HUES64 (cell line): Measurements from ENCODE around the gene CDH15.

Source experiments
- H3K27ac ChIP-seq: 2 replicates; pipeline ENCODE4 v1.7.0; 2013; ENCODE audit warnings: low read depth, low read length, inconsistent platforms
- H3K27me3 ChIP-seq: 2 replicates; pipeline ENCODE4 v1.6.1; 2013; ENCODE audit warnings: mild to moderate bottlenecking, low read length; ENCODE audit not compliant: insufficient read depth
- H3K36me3 ChIP-seq: 2 replicates; pipeline ENCODE4 v1.6.1; 2013; ENCODE audit warnings: mild to moderate bottlenecking, low read length; ENCODE audit not compliant: insufficient read depth
- H3K4me1 ChIP-seq: 2 replicates; pipeline ENCODE4 v1.6.1; 2013; ENCODE audit warnings: mild to moderate bottlenecking, low read length, moderate library complexity; ENCODE audit not compliant: insufficient read depth
- H3K4me3 ChIP-seq: 2 replicates; pipeline ENCODE4 v1.5.1; 2013; ENCODE audit warnings: mild to moderate bottlenecking, low read length, moderate library complexity
- H3K9ac ChIP-seq: 2 replicates; pipeline ENCODE4 v1.6.1; 2013; ENCODE audit warnings: mild to moderate bottlenecking, low read depth, low read length
- H3K9me3 ChIP-seq: 2 replicates; pipeline ENCODE4 v1.6.1; 2013; ENCODE audit warnings: low read depth, low read length; ENCODE audit not compliant: insufficient read depth
- WGBS: fragments of 150-250, 120-280 bp; methylation state at CpG from one replicate; pipeline ENCODE4 v1.1.7; 2013; ENCODE audit warnings: missing lambda C conversion rate; 5-methylcytosine and 5-hydroxymethylcytosine counted together

CDH15 gene

DNA sequence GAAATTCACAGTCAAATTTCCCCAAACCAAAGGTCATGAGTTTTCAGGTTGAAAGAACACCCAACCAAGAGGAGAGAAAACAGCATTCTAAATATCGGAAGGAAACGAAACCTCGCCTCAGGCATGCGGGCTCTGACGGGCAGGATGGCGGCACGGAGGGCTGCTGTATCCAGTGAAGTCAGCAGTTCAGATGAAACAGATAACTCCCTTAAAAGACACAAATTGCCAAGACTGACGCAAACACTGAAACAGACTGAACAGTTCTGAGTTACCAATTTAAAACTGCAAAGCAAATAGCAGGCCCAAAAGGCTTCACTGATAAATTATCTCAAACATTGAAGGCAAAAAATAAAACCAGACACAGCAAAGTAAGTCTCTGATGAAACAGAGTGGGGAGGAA is 20.6 kb upstream of the CDH15 start:
- Histone ChIP-seq H3K27me3 (no peaks in the 10 kb centered on the region), H3K36me3 (peaks cover 48% of the 10 kb centered on the region), H3K4me1 (no peaks in the 10 kb centered on the region), H3K4me3 (no peak overlapping the region), H3K9ac (no peak overlapping the region), H3K27ac (no peak overlapping the region), H3K9me3 (peaks cover 26% of the 10 kb centered on the region)
- 94% methylated on average over 8 of the region's 8 CpGs for WGBS

DNA sequence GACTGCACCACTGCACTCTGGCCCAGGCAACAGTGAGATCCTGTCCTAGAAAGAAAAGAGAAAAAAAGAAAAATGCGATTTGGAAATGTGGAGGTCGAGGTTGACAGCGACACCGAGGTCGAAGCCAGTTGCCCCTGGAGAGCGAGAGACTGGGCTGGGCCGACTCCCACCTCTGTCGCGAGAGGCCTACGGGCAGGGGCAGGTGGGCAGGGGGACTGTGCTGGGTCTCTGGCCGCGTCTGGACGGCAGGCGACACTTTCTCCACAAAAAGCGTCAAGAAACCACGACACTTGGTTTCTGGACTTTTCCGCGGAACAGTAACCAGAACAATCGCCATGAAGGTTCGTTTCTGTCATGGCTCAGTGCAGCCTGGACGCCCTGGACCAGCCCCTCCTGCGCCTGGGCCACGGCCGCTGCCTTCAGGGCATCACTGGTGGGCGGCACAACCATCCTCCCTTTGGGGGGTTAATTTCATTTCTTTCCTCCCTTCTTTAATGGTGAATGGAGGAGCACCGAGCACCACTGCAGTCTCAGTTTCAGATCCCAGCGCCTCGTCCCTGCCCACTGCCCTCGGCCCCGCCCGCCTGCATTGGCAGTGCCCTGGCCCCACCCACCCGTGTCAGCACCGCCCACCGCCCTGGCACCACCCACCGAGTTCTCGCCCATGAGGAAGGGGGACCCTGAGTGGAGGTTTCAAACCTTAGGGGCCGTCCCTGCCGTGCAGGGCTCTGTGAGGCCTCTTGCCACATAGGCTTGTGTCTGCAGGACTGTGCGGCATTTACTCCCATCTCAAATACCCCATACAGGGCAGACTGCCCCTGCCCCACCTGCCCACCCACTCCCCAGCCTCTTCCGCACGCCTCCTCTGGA is 18.5 kb upstream of the CDH15 start:
- no peak overlapping the region for H3K9ac ChIP-seq
- peaks cover 28% of the 10 kb centered on the region for H3K9me3 ChIP-seq
- 92% methylated on average over 40 of the region's 41 CpGs for WGBS
- H3K4me3 ChIP-seq, result no peak overlapping the region
- H3K27ac ChIP-seq, result no peak overlapping the region
- H3K4me1 ChIP-seq, result no peaks in the 10 kb centered on the region
- peaks cover 33% of the 10 kb centered on the region for H3K36me3 ChIP-seq
- no peaks in the 10 kb centered on the region for H3K27me3 ChIP-seq

DNA sequence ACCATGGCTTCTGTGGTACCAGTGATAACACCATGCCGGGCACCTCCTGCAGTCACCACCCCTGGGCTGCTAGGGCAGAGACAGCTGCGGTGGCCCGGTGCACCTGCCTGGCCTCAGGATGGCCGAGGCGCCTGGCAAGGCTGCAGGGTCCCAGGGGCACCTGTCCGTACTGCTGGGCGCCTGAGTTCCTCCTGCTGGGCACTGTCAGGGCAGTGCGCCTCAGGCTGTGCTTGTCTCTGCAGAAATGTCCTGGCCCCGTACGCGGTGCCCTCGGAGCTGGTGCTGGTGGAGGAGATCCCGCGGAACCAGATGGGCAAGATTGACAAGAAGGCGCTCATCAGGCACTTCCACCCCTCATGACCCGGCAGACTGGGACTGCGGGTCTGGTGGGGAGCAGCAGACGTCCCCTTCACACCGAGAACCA is 17.7 kb upstream of the CDH15 start:
- Histone ChIP-seq H3K9me3 (peaks cover 27% of the 10 kb centered on the region), H3K27me3 (no peaks in the 10 kb centered on the region), H3K4me1 (no peaks in the 10 kb centered on the region), H3K27ac (no peak overlapping the region), H3K36me3 (peaks cover 26% of the 10 kb centered on the region), H3K9ac (no peak overlapping the region), H3K4me3 (no peak overlapping the region)
- WGBS, result 94% methylated on average over 19 of the region's 19 CpGs

GRCh38 chr16:89154390-89155183 is 17.0 kb upstream of the CDH15 start:
- Histone ChIP-seq H3K27me3 (no peaks in the 10 kb centered on the region), H3K4me1 (no peaks in the 10 kb centered on the region), H3K9me3 (peaks cover 20% of the 10 kb centered on the region), H3K9ac (no peak overlapping the region), H3K36me3 (peaks cover 19% of the 10 kb centered on the region), H3K27ac (no peak overlapping the region), H3K4me3 (no peak overlapping the region)
- WGBS, result 87% methylated on average over 24 of the region's 24 CpGs

- Histone ChIP-seq H3K27me3 (no peaks in the 10 kb centered on the region), H3K9ac (no peak overlapping the region), H3K27ac (no peak overlapping the region), H3K4me3 (no peak overlapping the region), H3K9me3 (peaks cover 13% of the 10 kb centered on the region), H3K4me1 (no peaks in the 10 kb centered on the region), H3K36me3 (peaks cover 12% of the 10 kb centered on the region)
- 69% methylated on average over 19 of the region's 19 CpGs for WGBS
Measured at GRCh38 chr16:89155184-89155679, 16.3 kb upstream of the CDH15 start.

DNA sequence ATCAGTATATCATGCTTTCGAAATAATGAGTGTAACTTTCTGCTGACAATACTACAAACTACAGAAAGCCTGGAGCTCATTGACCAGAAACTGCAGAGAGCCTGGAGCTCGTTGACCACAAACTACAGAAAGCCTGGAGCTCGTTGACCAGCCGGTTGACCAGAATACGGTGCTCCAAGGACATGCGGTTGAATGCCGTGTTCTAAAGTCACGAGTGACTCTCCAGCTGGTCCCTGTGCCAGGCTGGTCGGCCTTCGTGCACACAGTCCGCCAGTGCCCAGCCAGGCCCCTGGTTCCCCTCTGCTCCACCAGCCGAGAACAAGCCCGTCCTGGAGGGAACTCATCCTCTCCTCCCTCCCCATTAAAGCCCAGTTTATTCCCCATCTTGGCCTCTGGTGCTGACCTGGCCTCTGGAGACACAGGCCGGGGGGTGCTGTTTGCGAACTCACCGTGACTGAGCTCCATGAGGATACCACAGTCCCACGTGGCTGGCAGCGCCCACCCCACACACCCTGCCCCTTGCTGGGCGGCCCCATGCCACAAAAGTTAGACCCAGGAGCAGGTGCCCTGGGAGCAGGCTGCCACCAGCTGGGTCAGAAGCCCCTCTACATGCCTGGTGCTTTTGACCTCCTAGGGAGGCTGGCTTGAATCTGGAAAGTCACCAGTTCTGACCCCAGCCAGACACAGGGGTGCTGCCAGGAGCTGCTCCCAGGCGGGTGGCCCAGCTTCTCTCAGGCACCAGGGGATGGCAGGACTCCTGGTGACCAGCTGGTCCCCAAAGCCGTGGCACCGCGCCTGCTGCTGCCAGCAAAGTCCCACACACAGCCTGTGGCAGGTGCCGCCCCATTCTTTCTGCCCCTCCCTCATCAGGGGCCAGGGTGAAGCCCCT is 15.5 kb upstream of the CDH15 start:
- 83% methylated on average over 24 of the region's 24 CpGs for WGBS
- Histone ChIP-seq H3K27ac (no peak overlapping the region), H3K9ac (no peak overlapping the region), H3K36me3 (peaks cover 4% of the 10 kb centered on the region), H3K4me1 (no peaks in the 10 kb centered on the region), H3K9me3 (peaks cover 12% of the 10 kb centered on the region), H3K4me3 (no peak overlapping the region), H3K27me3 (no peaks in the 10 kb centered on the region)

DNA sequence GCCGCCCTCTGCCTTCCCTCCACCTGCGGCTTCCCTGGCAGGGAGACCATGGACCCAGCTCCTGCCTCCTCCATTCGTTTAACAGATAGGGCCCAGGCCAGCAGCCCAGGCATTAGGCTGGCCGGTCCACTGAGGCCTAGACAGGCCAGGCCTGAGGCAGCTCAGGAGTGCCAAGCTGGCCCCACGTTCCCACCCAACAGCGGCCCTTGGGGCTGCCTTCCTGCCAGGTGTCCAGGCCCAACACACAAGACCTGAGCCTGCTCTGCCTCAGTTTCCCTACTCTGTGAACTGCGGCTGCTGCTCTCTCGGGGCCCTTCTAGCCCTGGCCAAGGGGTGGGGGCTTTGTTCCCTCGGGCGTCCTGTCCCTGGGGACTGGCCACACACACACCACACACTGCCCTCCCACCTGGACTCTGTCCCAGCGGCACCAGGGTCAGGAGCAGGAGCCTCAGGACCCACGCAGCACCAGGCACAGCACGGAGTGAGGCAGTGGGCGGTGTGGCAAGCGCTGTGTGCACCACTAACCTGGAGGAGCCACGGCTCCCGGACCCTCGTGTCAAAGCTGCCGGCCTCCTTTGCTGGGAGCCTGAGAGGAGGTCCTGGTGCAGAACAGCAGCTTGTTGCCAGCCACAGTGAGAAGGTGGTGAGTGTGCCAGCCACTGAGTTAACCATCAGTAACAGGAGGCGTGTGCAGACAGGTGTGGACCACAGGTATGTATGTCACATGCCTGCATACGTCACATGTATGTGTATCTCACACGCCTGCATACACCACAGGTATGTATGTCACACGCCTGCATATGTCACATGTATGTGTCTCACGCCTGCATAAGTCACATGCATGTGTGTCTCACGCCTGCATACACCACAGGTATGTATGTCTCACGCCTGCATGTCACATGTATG is 14.6 kb upstream of the CDH15 start:
- no peaks in the 10 kb centered on the region for H3K27me3 ChIP-seq
- no peaks in the 10 kb centered on the region for H3K36me3 ChIP-seq
- H3K4me1 ChIP-seq, result no peaks in the 10 kb centered on the region
- peaks cover 12% of the 10 kb centered on the region for H3K9me3 ChIP-seq
- no peak overlapping the region for H3K4me3 ChIP-seq
- no peak overlapping the region for H3K27ac ChIP-seq
- WGBS, result 87% methylated on average over 26 of the region's 26 CpGs
- H3K9ac ChIP-seq, result no peak overlapping the region

- Histone ChIP-seq H3K9ac (no peak overlapping the region), H3K27me3 (no peaks in the 10 kb centered on the region), H3K27ac (no peak overlapping the region), H3K4me1 (no peaks in the 10 kb centered on the region), H3K4me3 (no peak overlapping the region), H3K9me3 (peaks cover 12% of the 10 kb centered on the region), H3K36me3 (no peaks in the 10 kb centered on the region)
- WGBS, result 93% methylated on average over 12 of the region's 12 CpGs
Measured at GRCh38 chr16:89157778-89158177, 13.8 kb upstream of the CDH15 start.

GRCh38 chr16:89159066-89159849 is 12.3 kb upstream of the CDH15 start:
- H3K9ac ChIP-seq, result no peak overlapping the region
- WGBS, result 94% methylated on average over 48 of the region's 48 CpGs
- H3K36me3 ChIP-seq, result no peaks in the 10 kb centered on the region
- no peaks in the 10 kb centered on the region for H3K27me3 ChIP-seq
- H3K9me3 ChIP-seq, result peaks cover 12% of the 10 kb centered on the region
- no peak overlapping the region for H3K4me3 ChIP-seq
- no peak overlapping the region for H3K27ac ChIP-seq
- no peaks in the 10 kb centered on the region for H3K4me1 ChIP-seq
